Measurements from ENCODE around the gene PPM1L.

The PPM1L gene

GRCh38 chr3:160781863-160782262, 25.8 kb downstream of the PPM1L start:
- Mint-ChIP-seq H3K4me3 (no peak overlapping the region), H3K27ac (no peak overlapping the region), H3K4me1 (peaks cover 4% of the 10 kb centered on the region), H3K9me3 (peaks cover 3% of the 10 kb centered on the region), H3K36me3 (peaks cover 3% of the 10 kb centered on the region), H3K27me3 (peaks cover 1% of the 10 kb centered on the region)

GRCh38 chr3:160784853-160785252, 28.8 kb downstream of the PPM1L start:
- Mint-ChIP-seq H3K4me3 (no peak overlapping the region), H3K27me3 (peaks cover 1% of the 10 kb centered on the region), H3K27ac (no peak overlapping the region), H3K4me1 (peaks cover 4% of the 10 kb centered on the region), H3K9me3 (peaks cover 10% of the 10 kb centered on the region), H3K36me3 (peaks cover 9% of the 10 kb centered on the region)

- no peak overlapping the region for H3K27ac Mint-ChIP-seq
These were observed 34.7 kb downstream of the PPM1L start for GRCh38 chr3:160790726-160791125.

GRCh38 chr3:160792540-160792939, 36.5 kb downstream of the PPM1L start:
- H3K4me1 Mint-ChIP-seq: peaks cover 5% of the 10 kb centered on the region
- H3K4me3 Mint-ChIP-seq: no peak overlapping the region
- no peaks in the 10 kb centered on the region for H3K27me3 Mint-ChIP-seq
- H3K36me3 Mint-ChIP-seq: peaks cover 2% of the 10 kb centered on the region
- peaks cover under 1% of the 10 kb centered on the region for H3K9me3 Mint-ChIP-seq
- H3K27ac Mint-ChIP-seq: no peak overlapping the region

More at GRCh38 chr3:160790726-160791125, 34.7 kb downstream of the PPM1L start:
- peaks cover 1% of the 10 kb centered on the region for H3K27me3 Mint-ChIP-seq
- H3K4me1 Mint-ChIP-seq: peaks cover 6% of the 10 kb centered on the region
- peaks cover 10% of the 10 kb centered on the region for H3K9me3 Mint-ChIP-seq
- peaks cover 9% of the 10 kb centered on the region for H3K36me3 Mint-ChIP-seq
- no peak overlapping the region for H3K4me3 Mint-ChIP-seq

GRCh38 chr3:160793722-160794252, 37.8 kb downstream of the PPM1L start:
- Mint-ChIP-seq H3K27ac (no peak overlapping the region), H3K27me3 (no peaks in the 10 kb centered on the region), H3K4me3 (no peak overlapping the region), H3K36me3 (no peaks in the 10 kb centered on the region), H3K4me1 (peaks cover 5% of the 10 kb centered on the region), H3K9me3 (no peaks in the 10 kb centered on the region)

- no peaks in the 10 kb centered on the region for H3K9me3 Mint-ChIP-seq
- no peaks in the 10 kb centered on the region for H3K27me3 Mint-ChIP-seq
- H3K36me3 Mint-ChIP-seq: no peaks in the 10 kb centered on the region
- no peak overlapping the region for H3K4me3 Mint-ChIP-seq
- H3K27ac Mint-ChIP-seq: no peak overlapping the region
- peaks cover 5% of the 10 kb centered on the region for H3K4me1 Mint-ChIP-seq
These were observed 40.2 kb downstream of the PPM1L start for GRCh38 chr3:160796089-160796812.

GRCh38 chr3:160796813-160797164, 40.8 kb downstream of the PPM1L start:
- H3K9me3 Mint-ChIP-seq: no peaks in the 10 kb centered on the region
- H3K27me3 Mint-ChIP-seq: no peaks in the 10 kb centered on the region
- H3K4me3 Mint-ChIP-seq: no peak overlapping the region
- peaks cover 8% of the 10 kb centered on the region for H3K4me1 Mint-ChIP-seq
- H3K36me3 Mint-ChIP-seq: no peaks in the 10 kb centered on the region
- H3K27ac Mint-ChIP-seq: no peak overlapping the region

- H3K9me3 Mint-ChIP-seq: no peaks in the 10 kb centered on the region
These were observed 41.3 kb downstream of the PPM1L start for GRCh38 chr3:160797356-160797755.

GRCh38 chr3:160801386-160802118, 45.5 kb downstream of the PPM1L start:
- peaks cover 2% of the 10 kb centered on the region for H3K27me3 Mint-ChIP-seq
- H3K27ac Mint-ChIP-seq: no peak overlapping the region
- peak overlapping the region; percentile 28 for H3K4me3 Mint-ChIP-seq
- H3K9me3 Mint-ChIP-seq: no peaks in the 10 kb centered on the region
- H3K36me3 Mint-ChIP-seq: no peaks in the 10 kb centered on the region
- peaks cover 14% of the 10 kb centered on the region for H3K4me1 Mint-ChIP-seq

More at GRCh38 chr3:160797356-160797755, 41.3 kb downstream of the PPM1L start:
- Mint-ChIP-seq H3K4me3 (no peak overlapping the region), H3K27ac (no peak overlapping the region), H3K36me3 (no peaks in the 10 kb centered on the region), H3K4me1 (peaks cover 13% of the 10 kb centered on the region), H3K27me3 (no peaks in the 10 kb centered on the region)

- Mint-ChIP-seq H3K36me3 (no peaks in the 10 kb centered on the region), H3K4me3 (no peak overlapping the region), H3K27ac (no peak overlapping the region), H3K4me1 (peaks cover 14% of the 10 kb centered on the region), H3K27me3 (peaks cover 2% of the 10 kb centered on the region), H3K9me3 (no peaks in the 10 kb centered on the region)
These were observed 48.7 kb downstream of the PPM1L start for GRCh38 chr3:160804762-160805161.

GRCh38 chr3:160806094-160806493, 50.1 kb downstream of the PPM1L start:
- no peaks in the 10 kb centered on the region for H3K36me3 Mint-ChIP-seq
- peaks cover 14% of the 10 kb centered on the region for H3K4me1 Mint-ChIP-seq
- no peak overlapping the region for H3K27ac Mint-ChIP-seq
- no peaks in the 10 kb centered on the region for H3K9me3 Mint-ChIP-seq
- H3K27me3 Mint-ChIP-seq: peaks cover 2% of the 10 kb centered on the region
- H3K4me3 Mint-ChIP-seq: no peak overlapping the region

GRCh38 chr3:160806686-160807085, 50.7 kb downstream of the PPM1L start:
- no peak overlapping the region for H3K4me3 Mint-ChIP-seq
- no peaks in the 10 kb centered on the region for H3K36me3 Mint-ChIP-seq
- H3K4me1 Mint-ChIP-seq: peaks cover 12% of the 10 kb centered on the region
- H3K27me3 Mint-ChIP-seq: peaks cover 2% of the 10 kb centered on the region
- H3K27ac Mint-ChIP-seq: peak overlapping the region; percentile 14
- no peaks in the 10 kb centered on the region for H3K9me3 Mint-ChIP-seq

GRCh38 chr3:160808838-160809237, 52.8 kb downstream of the PPM1L start:
- Mint-ChIP-seq H3K27ac (no peak overlapping the region), H3K4me3 (no peak overlapping the region), H3K36me3 (no peaks in the 10 kb centered on the region), H3K4me1 (no peaks in the 10 kb centered on the region), H3K27me3 (no peaks in the 10 kb centered on the region), H3K9me3 (no peaks in the 10 kb centered on the region)

- no peaks in the 10 kb centered on the region for H3K36me3 Mint-ChIP-seq
These were observed 53.4 kb downstream of the PPM1L start for GRCh38 chr3:160809453-160809852.

GRCh38 chr3:160810362-160811236, 54.6 kb downstream of the PPM1L start:
- H3K27me3 Mint-ChIP-seq: no peaks in the 10 kb centered on the region
- H3K4me3 Mint-ChIP-seq: no peak overlapping the region
- no peak overlapping the region for H3K27ac Mint-ChIP-seq
- no peaks in the 10 kb centered on the region for H3K9me3 Mint-ChIP-seq
- no peaks in the 10 kb centered on the region for H3K36me3 Mint-ChIP-seq
- no peaks in the 10 kb centered on the region for H3K4me1 Mint-ChIP-seq

More at GRCh38 chr3:160809453-160809852, 53.4 kb downstream of the PPM1L start:
- Mint-ChIP-seq H3K4me3 (no peak overlapping the region), H3K4me1 (no peaks in the 10 kb centered on the region), H3K27ac (no peak overlapping the region), H3K27me3 (no peaks in the 10 kb centered on the region), H3K9me3 (no peaks in the 10 kb centered on the region)
